GM12878 (cell line): ENCODE data around the gene HSBP1L1. TPM values are rescaled to one million over a fixed set of nuclear protein-coding genes. Genes with fewer than 3 reads are reported as not detected.

Experiments
- ATAC-seq: fragments of 200-7000 bp; cut with Tn5 transposase; 3 replicates; pipeline ENCODE4 v1.9.1; 2020; ENCODE audit warnings: mild to moderate bottlenecking, moderate library complexity
- BruUV-seq: library from RNA; stranded (reverse); fragments of 400-500 nt; replicated peaks from 2 replicates; lab custom pipeline; 2021; lab: Mats Ljungman, UMichigan
- CTCF ChIA-PET: fragments of 300-600 bp; sonication (Branson Sonifier 250); formaldehyde crosslinking; extraction: SDS; loops from one replicate; lab custom pipeline; 2021; ENCODE audit warnings: inconsistent platforms; lab: Yijun Ruan, JAX
- POLR2A ChIA-PET: fragments of 350-600 bp; formaldehyde crosslinking; extraction: SDS; loops from one replicate; lab custom pipeline; 2021; ENCODE audit warnings: inconsistent platforms; lab: Charles Lee
- RAD21 ChIA-PET: fragments of 300-600 bp; sonication (Branson Sonifier 250); formaldehyde crosslinking; loops from one replicate; lab custom pipeline; 2023; ENCODE audit warnings: antibody characterized with exemption; ENCODE audit not compliant: unreplicated experiment; lab: Charles Lee
- SMC1A ChIA-PET: fragments of 300-600 bp; sonication (Branson Sonifier 250); formaldehyde crosslinking; loops from one replicate; lab custom pipeline; 2023; ENCODE audit not compliant: unreplicated experiment, uncharacterized antibody; lab: Charles Lee
- DNase-seq: peaks from one replicate; pipeline ENCODE4 v3.0.0-alpha.2; 2011; ENCODE audit warnings: low read depth, low spot score
- FAIRE-seq: peaks from 3 replicates; lab custom pipeline; 2011; peaks lifted over from hg19 to GRCh38; lab: Jason Lieb, UNC
- H2AFZ ChIP-seq: 2 replicates; pipeline ENCODE4 v1.6.0; 2011; ENCODE audit warnings: low read depth, low read length, control low read depth; ENCODE audit not compliant: control insufficient read depth
- H3K27ac ChIP-seq: 2 replicates; pipeline ENCODE4 v1.5.1; 2011; ENCODE audit warnings: control low read depth; ENCODE audit not compliant: control insufficient read depth, insufficient read depth
- H3K27me3 ChIP-seq, 2 experiments: replicated peaks in 1 of 2; 2 replicates each; pipeline versions ENCODE4 v1.6.0 to v1.6.1; 2011; ENCODE audit warnings: low read length in 1 of 2; ENCODE audit not compliant: control insufficient read depth in 2 of 2, insufficient read depth in 2 of 2
- H3K36me3 ChIP-seq, 2 experiments: 2 replicates each; pipeline ENCODE4 v1.5.1; 2011; ENCODE audit warnings: low read length in 1 of 2; ENCODE audit not compliant: control insufficient read depth in 2 of 2, insufficient read depth in 2 of 2
- H3K4me1 ChIP-seq: 2 replicates; pipeline ENCODE4 v1.6.1; 2011; ENCODE audit warnings: mild to moderate bottlenecking, low read length, moderate library complexity, mixed read lengths; ENCODE audit not compliant: control insufficient read depth, insufficient read depth
- H3K4me2 ChIP-seq: 2 replicates; pipeline ENCODE4 v1.6.0; 2011; ENCODE audit warnings: control low read depth; ENCODE audit not compliant: control insufficient read depth, insufficient read depth
- H3K4me3 ChIP-seq: fragments of 200-600 bp; sonication (generic); 2 replicates; pipeline ENCODE4 v1.5.1; 2016
- H3K79me2 ChIP-seq: 2 replicates; pipeline ENCODE4 v1.6.0; 2011; ENCODE audit warnings: low read length; ENCODE audit not compliant: control insufficient read depth, insufficient read depth
- H3K9ac ChIP-seq: 2 replicates; pipeline ENCODE4 v1.8.0; 2011; ENCODE audit warnings: low read length, control low read depth, mixed read lengths; ENCODE audit not compliant: control insufficient read depth, insufficient read depth
- H3K9me3 ChIP-seq: replicated peaks from 3 replicates; pipeline ENCODE4 v1.5.1; 2011; ENCODE audit warnings: mild to moderate bottlenecking, low read length; ENCODE audit not compliant: control insufficient read depth, insufficient read depth
- H4K20me1 ChIP-seq: 2 replicates; pipeline ENCODE4 v1.6.0; 2011; ENCODE audit not compliant: control insufficient read depth, insufficient read depth
- CBX5 ChIP-seq: sonication (generic); IDR thresholded peaks from 2 replicates; pipeline ENCODE4 v1.6.1; 2016; ENCODE audit warnings: low read depth, moderate library complexity, mild to moderate bottlenecking, inconsistent platforms
- DPF2 ChIP-seq: fragments of 450-650 bp; IDR thresholded peaks from 2 replicates; pipeline ENCODE4 v1.6.1; 2017; ENCODE audit warnings: mild to moderate bottlenecking
- MXI1 ChIP-seq: fragments of 150-350 bp; IDR thresholded peaks from 2 replicates; pipeline ENCODE4 v1.6.1; 2011; ENCODE audit warnings: low read depth, mild to moderate bottlenecking, inconsistent platforms, low read length, improper control_type of control experiment
- PAX5 ChIP-seq: IDR thresholded peaks from 2 replicates; pipeline ENCODE4 v1.6.1; 2011; ENCODE audit warnings: low read depth, low read length, borderline replicate concordance
- TAF1 ChIP-seq: IDR thresholded peaks from 2 replicates; pipeline ENCODE4 v1.6.1; 2011; ENCODE audit warnings: mild to moderate bottlenecking, low read depth, low read length, borderline replicate concordance
- WGBS: methylation state at CpG from one replicate; pipeline ENCODE4 v1.1.6; 2016; ENCODE audit warnings: low lambda C conversion rate; ENCODE audit not compliant: insufficient replicate concordance, insufficient coverage; ENCODE audit errors: missing lambda C conversion rate; 5-methylcytosine and 5-hydroxymethylcytosine counted together
- in situ Hi-C: fragments of 300-500 bp; cut with MboI; formaldehyde crosslinking; loops from 9 replicates; pipeline ENCODE4 v1.14.3; 2018; ENCODE audit warnings: mixed read lengths
- intact Hi-C: fragments of 100-400 bp; cut with micrococcal nuclease; formaldehyde crosslinking; loops from one replicate; pipeline ENCODE4 v1.14.2; 2022; ENCODE audit not compliant: unreplicated experiment
- polyA plus RNA-seq, 11 experiments: library from polyadenylated mRNA; depleted of rRNA in 4 of 11; unstranded in 6 of 11; stranded (reverse) in 5 of 11; fragments of >200 nt; fragmentation: Nextera tagmentation in 4 of 11; fragmentation: Illumina TruSeq in 1 of 11; extraction: Ambion mirVana in 4 of 11; extraction: Trizol in 1 of 11; gene quantifications; 1 replicate in 1 of 11; 2 replicates in 10 of 11; pipeline versions ENCODE4 v1.2.1 to v1.2.3, GENCODE V29; 2011 to 2016; ENCODE audit warnings: inconsistent platforms in 2 of 11, missing spikeins in 2 of 11, low read depth in 1 of 11
- total RNA-seq, 4 experiments: library from RNA; depleted of rRNA in 3 of 4; stranded (reverse); fragments of >200 nt in 3 of 4; fragmentation: Illumina TruSeq in 1 of 4; extraction: Trizol in 1 of 4; gene quantifications; 2 replicates each; pipeline versions ENCODE4 v1.2.1 to v1.2.3, GENCODE V29; 2013 to 2021
- TF ChIP-seq, protein P1 (sequence below): fragments of 450-650 bp; formaldehyde crosslinking; IDR thresholded peaks from 2 replicates; pipeline ENCODE4 v1.5.0; 2022; ENCODE audit warnings: mild to moderate bottlenecking, missing genetic modification characterization

Gene HSBP1L1
- total and polyA plus RNA-seq, 10 of the 15 experiments (the other 5 are each of a cell fraction or from before 2014, with no cell fraction given) = 0.97 to 14.0 (median 6.9) TPM; not detected in 1

DNA sequence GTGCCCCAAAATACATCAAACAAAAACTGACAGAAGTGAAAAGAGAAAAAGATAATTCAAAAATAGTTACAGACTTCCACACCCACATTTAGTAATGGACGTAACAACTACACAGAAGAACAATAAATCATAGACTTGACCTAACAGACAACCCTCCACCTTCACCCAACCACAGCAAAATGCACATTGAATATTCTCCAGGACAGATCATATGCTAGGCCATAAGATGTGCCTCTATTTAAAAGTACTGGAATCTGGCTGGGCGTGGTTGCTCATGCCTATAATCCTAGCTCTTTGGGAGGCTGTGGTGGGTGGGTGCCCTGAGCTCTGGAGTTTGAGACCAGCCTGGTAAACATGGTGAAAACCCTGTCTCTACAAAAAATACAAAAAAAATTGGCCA is 33.0 kb upstream of the HSBP1L1 start:
- intact Hi-C loops (no loop called here), in situ Hi-C loops (no loop called here)
- no TSS peak for BruUV-seq
- ChIA-PET SMC1A (interaction anchor here (0.8 kb wide), 1 partner anchor 13 kb away, joined by 3 read pairs; no protein-coding TSS in a partner anchor), POLR2A (no interaction called here), CTCF (no interaction called here), RAD21 (no interaction called here)
- Histone ChIP-seq H3K79me2 (peaks cover 3% of the 10 kb centered on the region), H3K4me3 (no peak overlapping the region), H3K4me2 (no peak overlapping the region), H3K36me3 (peaks cover 10 to 12% of the 10 kb centered on the region in 2 experiments), H4K20me1 (no peaks in the 10 kb centered on the region), H3K27me3 (no peaks in the 10 kb centered on the region), H3K4me1 (no peaks in the 10 kb centered on the region), H3K9me3 (peaks cover 26% of the 10 kb centered on the region), H2AFZ (no peak overlapping the region), H3K9ac (no peak overlapping the region), H3K27ac (no peak overlapping the region)
- no peak for ATAC-seq
- no peak for TF ChIP-seq DPF2
- WGBS = 98% methylated on average over 2 of the region's 2 CpGs
- FAIRE-seq = no peak
- no peak for DNase-seq

DNA sequence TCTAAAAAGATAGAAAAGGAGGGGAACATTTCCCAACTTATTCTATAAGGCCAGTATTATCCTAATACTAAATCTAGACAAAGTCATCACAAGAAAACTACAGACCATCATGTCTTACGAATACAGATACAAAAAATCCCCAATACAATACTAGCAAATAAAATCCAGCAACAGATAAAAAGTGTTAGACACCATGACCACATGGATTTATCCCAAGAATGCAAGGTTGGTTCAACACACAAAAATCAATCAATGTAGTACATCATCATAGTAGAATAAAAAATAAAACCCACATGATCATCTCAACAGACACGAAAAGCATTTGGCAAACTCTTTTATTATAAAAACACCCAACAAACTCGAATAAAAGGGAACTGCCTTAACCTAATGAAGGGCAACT is 31.5 kb upstream of the HSBP1L1 start:
- intact Hi-C loops = no loop called here
- Histone ChIP-seq H3K4me3 (no peak overlapping the region), H3K79me2 (peaks cover 3% of the 10 kb centered on the region), H3K4me2 (no peak overlapping the region), H4K20me1 (no peaks in the 10 kb centered on the region), H3K36me3 (peaks cover 10 to 11% of the 10 kb centered on the region in 2 experiments), H2AFZ (no peak overlapping the region), H3K27me3 (no peaks in the 10 kb centered on the region), H3K9me3 (peaks cover 26% of the 10 kb centered on the region), H3K27ac (no peak overlapping the region), H3K9ac (no peak overlapping the region), H3K4me1 (no peaks in the 10 kb centered on the region)
- DNase-seq = no peak
- 68% methylated on average over 3 of the region's 3 CpGs for WGBS
- FAIRE-seq = no peak
- ChIA-PET POLR2A (no interaction called here), CTCF (no interaction called here), RAD21 (no interaction called here), SMC1A (no interaction called here)
- no peak for TF ChIP-seq PAX5
- TF ChIP-seq CBX5 = 0 out of 2 replicates have a peak, but pooled peaks have one; percentile 42
- TF ChIP-seq MXI1 = no peak
- no peak for TF ChIP-seq TAF1
- TF ChIP-seq, protein P1, sequence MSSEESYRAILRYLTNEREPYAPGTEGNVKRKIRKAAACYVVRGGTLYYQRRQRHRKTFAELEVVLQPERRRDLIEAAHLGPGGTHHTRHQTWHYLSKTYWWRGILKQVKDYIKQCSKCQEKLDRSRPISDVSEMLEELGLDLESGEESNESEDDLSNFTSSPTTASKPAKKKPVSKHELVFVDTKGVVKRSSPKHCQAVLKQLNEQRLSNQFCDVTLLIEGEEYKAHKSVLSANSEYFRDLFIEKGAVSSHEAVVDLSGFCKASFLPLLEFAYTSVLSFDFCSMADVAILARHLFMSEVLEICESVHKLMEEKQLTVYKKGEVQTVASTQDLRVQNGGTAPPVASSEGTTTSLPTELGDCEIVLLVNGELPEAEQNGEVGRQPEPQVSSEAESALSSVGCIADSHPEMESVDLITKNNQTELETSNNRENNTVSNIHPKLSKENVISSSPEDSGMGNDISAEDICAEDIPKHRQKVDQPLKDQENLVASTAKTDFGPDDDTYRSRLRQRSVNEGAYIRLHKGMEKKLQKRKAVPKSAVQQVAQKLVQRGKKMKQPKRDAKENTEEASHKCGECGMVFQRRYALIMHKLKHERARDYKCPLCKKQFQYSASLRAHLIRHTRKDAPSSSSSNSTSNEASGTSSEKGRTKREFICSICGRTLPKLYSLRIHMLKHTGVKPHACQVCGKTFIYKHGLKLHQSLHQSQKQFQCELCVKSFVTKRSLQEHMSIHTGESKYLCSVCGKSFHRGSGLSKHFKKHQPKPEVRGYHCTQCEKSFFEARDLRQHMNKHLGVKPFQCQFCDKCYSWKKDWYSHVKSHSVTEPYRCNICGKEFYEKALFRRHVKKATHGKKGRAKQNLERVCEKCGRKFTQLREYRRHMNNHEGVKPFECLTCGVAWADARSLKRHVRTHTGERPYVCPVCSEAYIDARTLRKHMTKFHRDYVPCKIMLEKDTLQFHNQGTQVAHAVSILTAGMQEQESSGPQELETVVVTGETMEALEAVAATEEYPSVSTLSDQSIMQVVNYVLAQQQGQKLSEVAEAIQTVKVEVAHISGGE = no peak
- in situ Hi-C loops = no loop called here
- BruUV-seq = no TSS peak
- no peak for ATAC-seq
